ENCODE measurements around the gene ZNF217. TPM values are rescaled to one million over a fixed set of nuclear protein-coding genes. Genes with fewer than 3 reads are reported as not detected.

ZNF217 gene
- total RNA-seq, 1 experiment from 2014 or later, result 33.8 TPM

DNA sequence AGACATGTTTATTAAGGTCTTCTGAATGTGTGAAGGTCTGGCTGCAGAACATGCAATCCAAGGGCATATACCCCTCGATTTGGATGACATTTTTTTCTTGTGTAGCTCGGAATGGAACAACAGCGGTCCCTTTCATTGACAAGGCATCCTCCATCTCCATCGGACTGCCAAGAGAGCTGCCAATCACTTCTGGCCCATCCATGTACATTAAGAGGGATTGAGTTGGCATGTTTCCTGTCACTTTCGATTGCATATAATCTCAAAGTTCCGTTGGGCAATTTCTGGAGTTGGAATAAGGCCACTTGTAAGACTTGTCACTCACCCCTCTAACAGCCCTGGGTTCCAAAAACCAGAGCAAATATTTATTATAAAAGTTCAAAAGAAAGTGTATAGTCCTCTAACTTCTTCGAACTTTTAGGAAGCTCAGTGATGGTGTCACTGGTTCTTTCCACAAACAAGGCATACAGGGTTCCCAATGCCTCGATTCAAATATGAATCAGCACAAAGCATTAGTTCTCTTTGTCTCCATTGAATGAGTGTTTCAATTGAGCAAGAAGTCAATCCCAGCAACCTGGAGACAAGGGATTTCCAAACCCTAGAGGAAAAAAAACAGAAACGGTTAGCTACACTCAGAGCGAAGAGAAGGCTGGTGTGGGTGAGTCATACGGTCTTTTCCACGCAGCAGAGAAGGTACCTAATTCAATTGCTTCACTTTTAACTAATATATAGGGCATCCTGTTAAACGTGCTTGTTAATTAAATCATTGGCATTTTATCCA, 10.9 kb downstream of the ZNF217 start:
- CTCF ChIA-PET, result interaction anchor here (1.1 kb wide), 1 partner anchor 8 kb away, joined by 3 read pairs; no protein-coding TSS in a partner anchor
- no peak for TF ChIP-seq JUND (IDR thresholded peaks at IDR 0.05)
- TF ChIP-seq SRF (IDR thresholded peaks at IDR 0.05; ENCODE audit: low read depth), result no peak
- no peak for TF ChIP-seq REST (IDR thresholded peaks at IDR 0.05; ENCODE audit: low read depth)
- TF ChIP-seq POLR2AphosphoS5 (IDR thresholded peaks at IDR 0.05; ENCODE audit: low read depth, low read length), result no peak
- no peak for TF ChIP-seq SP1 (IDR thresholded peaks at IDR 0.05; ENCODE audit: low read depth)
- peaks cover 18 to 27% of the 10 kb centered on the region in 2 experiments; a peak in 3 of 4 replicates for H3K36me3 ChIP-seq (ENCODE audit: control insufficient read depth in 1 of 2, insufficient read depth in 2 of 2, low read length in 2 of 2)
- intact Hi-C loops (cut with micrococcal nuclease), result no loop called here
- peaks cover 17 to 25% of the 10 kb centered on the region in 2 experiments for H3K4me1 ChIP-seq (ENCODE audit: control insufficient read depth in 1 of 2, insufficient read depth in 2 of 2, low read length in 2 of 2)
- H3K27me3 ChIP-seq (ENCODE audit: insufficient read depth, low read length), result no peaks in the 10 kb centered on the region
- ATAC-seq, result no peak
- H3K27ac ChIP-seq (ENCODE audit: low read depth, low read length), result peak overlapping the region; percentile 1; the same call in 1 of the 2 replicates
- DNase-seq (ENCODE audit: low read depth, low spot score), result no peak
- no peak overlapping the region for H3K9ac ChIP-seq (ENCODE audit: low read length)
- no peak overlapping the region for H3K4me2 ChIP-seq (ENCODE audit: low read length)
- no peak overlapping the region for H2AFZ ChIP-seq (ENCODE audit: low read depth, low read length, poor library complexity, severe bottlenecking)
- peaks cover 96% of the 10 kb centered on the region for H3K79me2 ChIP-seq (ENCODE audit: insufficient read depth, low read length)
- H4K20me1 ChIP-seq (ENCODE audit: insufficient read depth), result no peaks in the 10 kb centered on the region
- H3K9me2 ChIP-seq (ENCODE audit: insufficient read depth), result no peaks in the 10 kb centered on the region
- TSS peak; percentile 11 for BruUV-seq (replicated peaks)
- RAD21 ChIA-PET (ENCODE audit: low non-redundant PET in 1 of 2, low total read pairs in 2 of 2, uncharacterized antibody in 2 of 2, unreplicated experiment in 2 of 2), result no interaction called here
- no peaks in the 10 kb centered on the region for H3K9me3 ChIP-seq (ENCODE audit: control insufficient read depth in 1 of 2, insufficient read depth in 1 of 2, low read depth in 1 of 2, low read length in 2 of 2)
- no peak overlapping the region for H3K4me3 ChIP-seq (replicated peaks in 1 of 2; ENCODE audit: low read depth in 1 of 2, low read length in 2 of 2)
- POLR2A ChIA-PET, result no interaction called here

DNA sequence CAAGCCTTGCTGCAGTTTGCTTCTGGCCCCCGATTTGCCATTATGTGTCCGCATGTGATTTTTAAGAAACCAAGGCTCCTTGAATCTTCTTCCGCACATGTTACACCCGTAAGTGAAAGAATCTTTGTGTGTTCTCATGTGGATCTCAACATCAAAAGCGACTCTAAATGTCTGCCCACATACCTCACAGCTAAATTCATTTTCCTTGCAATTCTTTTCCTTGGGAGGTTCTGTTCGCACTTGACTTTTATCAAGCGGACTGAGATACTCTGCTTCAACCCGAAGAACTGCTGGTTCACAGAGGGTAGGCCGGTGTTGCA, 11.4 kb downstream of the ZNF217 start:
- H3K79me2 ChIP-seq (ENCODE audit: insufficient read depth, low read length), result peaks cover 98% of the 10 kb centered on the region
- RAD21 ChIA-PET (ENCODE audit: low non-redundant PET in 1 of 2, low total read pairs in 2 of 2, uncharacterized antibody in 2 of 2, unreplicated experiment in 2 of 2), result no interaction called here
- no peak for DNase-seq (ENCODE audit: low read depth, low spot score)
- TF ChIP-seq POLR2AphosphoS5 (IDR thresholded peaks at IDR 0.05; ENCODE audit: low read depth, low read length) (no peak), FOSL1 (IDR thresholded peaks at IDR 0.05; ENCODE audit: low read depth) (no peak), SIN3A (IDR thresholded peaks at IDR 0.05; ENCODE audit: low read depth) (no peak), EGR1 (IDR thresholded peaks at IDR 0.05; ENCODE audit: low read depth) (no peak), ELF1 (IDR thresholded peaks at IDR 0.05; ENCODE audit: borderline replicate concordance, low read depth) (no peak), REST (IDR thresholded peaks at IDR 0.05; ENCODE audit: low read depth) (no peak)

More for the DNA sequence above, 11.4 kb downstream of the ZNF217 start:
- peaks cover 17 to 25% of the 10 kb centered on the region in 2 experiments for H3K4me1 ChIP-seq (ENCODE audit: control insufficient read depth in 1 of 2, insufficient read depth in 2 of 2, low read length in 2 of 2)
- BruUV-seq (replicated peaks), result no TSS peak
- CTCF ChIA-PET, result interaction anchor here (1.1 kb wide), 1 partner anchor 9 kb away, joined by 3 read pairs; no protein-coding TSS in a partner anchor
- H3K9me3 ChIP-seq (ENCODE audit: control insufficient read depth in 1 of 2, insufficient read depth in 1 of 2, low read depth in 1 of 2, low read length in 2 of 2), result no peaks in the 10 kb centered on the region
- H2AFZ ChIP-seq (ENCODE audit: low read depth, low read length, poor library complexity, severe bottlenecking), result no peak overlapping the region
- H3K36me3 ChIP-seq (ENCODE audit: control insufficient read depth in 1 of 2, insufficient read depth in 2 of 2, low read length in 2 of 2), result peaks cover 22 to 33% of the 10 kb centered on the region in 2 experiments; a peak in 3 of 4 replicates
- no peak for ATAC-seq
- H3K4me3 ChIP-seq (replicated peaks in 1 of 2; ENCODE audit: low read depth in 1 of 2, low read length in 2 of 2), result no peak overlapping the region
- intact Hi-C loops (cut with micrococcal nuclease), result no loop called here
- no peaks in the 10 kb centered on the region for H3K27me3 ChIP-seq (ENCODE audit: insufficient read depth, low read length)
- H3K9ac ChIP-seq (ENCODE audit: low read length), result no peak overlapping the region
- no peak overlapping the region for H3K27ac ChIP-seq (ENCODE audit: low read depth, low read length)
- no peaks in the 10 kb centered on the region for H4K20me1 ChIP-seq (ENCODE audit: insufficient read depth)
- H3K4me2 ChIP-seq (ENCODE audit: low read length), result no peak overlapping the region
- POLR2A ChIA-PET, result no interaction called here
- H3K9me2 ChIP-seq (ENCODE audit: insufficient read depth), result no peaks in the 10 kb centered on the region
